Measurements from ENCODE around the gene RFPL3. TPM values are rescaled to one million over a fixed set of nuclear protein-coding genes. Genes with fewer than 3 reads are reported as not detected.

RFPL3 gene
- total and polyA plus RNA-seq, 2 donors (not counting 1 experiment from before 2014, with no cell fraction given), result not detected

- Histone ChIP-seq H2AFZ (ENCODE audit: low read length) (no peak overlapping the region), H3K4me3 (replicated peaks in 1 of 4; ENCODE audit: control extremely low read depth in 1 of 4, insufficient read depth in 1 of 4, low read depth in 3 of 4, low read length in 4 of 4) (no peak overlapping the region), H3K27ac (ENCODE audit: insufficient read depth, low read length) (no peak overlapping the region), H3K4me2 (ENCODE audit: extremely low read depth, insufficient read depth, low read length) (no peak overlapping the region), H3K9ac (ENCODE audit: insufficient read depth, low read length) (no peak overlapping the region), H3K36me3 (ENCODE audit: control insufficient read depth, insufficient read depth, low read length) (no peaks in the 10 kb centered on the region), H3K27me3 (ENCODE audit: control insufficient read depth, insufficient read depth, low read length) (no peaks in the 10 kb centered on the region), H3K9me3 (ENCODE audit: control insufficient read depth, insufficient read depth, low read depth, low read length) (no peaks in the 10 kb centered on the region), H4K20me1 (ENCODE audit: control insufficient read depth, extremely low read depth, insufficient read depth, low read length) (no peaks in the 10 kb centered on the region), H3K79me2 (ENCODE audit: control insufficient read depth, insufficient read depth, low read length) (no peaks in the 10 kb centered on the region), H3K4me1 (ENCODE audit: control insufficient read depth, extremely low read depth, insufficient read depth, low read length) (no peaks in the 10 kb centered on the region)
- no peak for TF ChIP-seq EZH2 (IDR thresholded peaks at IDR 0.05; ENCODE audit: low read length, missing control alignments)
- TF ChIP-seq, protein P1, sequence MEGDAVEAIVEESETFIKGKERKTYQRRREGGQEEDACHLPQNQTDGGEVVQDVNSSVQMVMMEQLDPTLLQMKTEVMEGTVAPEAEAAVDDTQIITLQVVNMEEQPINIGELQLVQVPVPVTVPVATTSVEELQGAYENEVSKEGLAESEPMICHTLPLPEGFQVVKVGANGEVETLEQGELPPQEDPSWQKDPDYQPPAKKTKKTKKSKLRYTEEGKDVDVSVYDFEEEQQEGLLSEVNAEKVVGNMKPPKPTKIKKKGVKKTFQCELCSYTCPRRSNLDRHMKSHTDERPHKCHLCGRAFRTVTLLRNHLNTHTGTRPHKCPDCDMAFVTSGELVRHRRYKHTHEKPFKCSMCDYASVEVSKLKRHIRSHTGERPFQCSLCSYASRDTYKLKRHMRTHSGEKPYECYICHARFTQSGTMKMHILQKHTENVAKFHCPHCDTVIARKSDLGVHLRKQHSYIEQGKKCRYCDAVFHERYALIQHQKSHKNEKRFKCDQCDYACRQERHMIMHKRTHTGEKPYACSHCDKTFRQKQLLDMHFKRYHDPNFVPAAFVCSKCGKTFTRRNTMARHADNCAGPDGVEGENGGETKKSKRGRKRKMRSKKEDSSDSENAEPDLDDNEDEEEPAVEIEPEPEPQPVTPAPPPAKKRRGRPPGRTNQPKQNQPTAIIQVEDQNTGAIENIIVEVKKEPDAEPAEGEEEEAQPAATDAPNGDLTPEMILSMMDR (conservative IDR thresholded peaks at IDR 0.05 in 1 of 2, IDR thresholded peaks at IDR 0.05 in 1 of 2; ENCODE audit: low read depth in 1 of 2, low read length in 2 of 2), result no peak
- DNase-seq (ENCODE audit: low read depth in 2 of 2), result no peak
These were observed 34.0 kb upstream of the RFPL3 start for GRCh38 chr22:32323513-32324164.

- H3K36me3 ChIP-seq (ENCODE audit: control insufficient read depth, insufficient read depth, low read length), result no peaks in the 10 kb centered on the region
- no peaks in the 10 kb centered on the region for H3K9me3 ChIP-seq (ENCODE audit: control insufficient read depth, insufficient read depth, low read depth, low read length)
- DNase-seq (ENCODE audit: low read depth in 2 of 2), result no peak
- no peak overlapping the region for H3K4me2 ChIP-seq (ENCODE audit: extremely low read depth, insufficient read depth, low read length)
- H3K4me1 ChIP-seq (ENCODE audit: control insufficient read depth, extremely low read depth, insufficient read depth, low read length), result no peaks in the 10 kb centered on the region
- no peak overlapping the region for H3K27ac ChIP-seq (ENCODE audit: insufficient read depth, low read length)
- H2AFZ ChIP-seq (ENCODE audit: low read length), result no peak overlapping the region
- TF ChIP-seq, protein P1 (conservative IDR thresholded peaks at IDR 0.05 in 1 of 2, IDR thresholded peaks at IDR 0.05 in 1 of 2; ENCODE audit: low read depth in 1 of 2, low read length in 2 of 2), result no peak
- TF ChIP-seq EZH2 (IDR thresholded peaks at IDR 0.05; ENCODE audit: low read length, missing control alignments), result no peak
- H3K4me3 ChIP-seq (replicated peaks in 1 of 4; ENCODE audit: control extremely low read depth in 1 of 4, insufficient read depth in 1 of 4, low read depth in 3 of 4, low read length in 4 of 4), result no peak overlapping the region
- no peaks in the 10 kb centered on the region for H3K79me2 ChIP-seq (ENCODE audit: control insufficient read depth, insufficient read depth, low read length)
- H3K9ac ChIP-seq (ENCODE audit: insufficient read depth, low read length), result no peak overlapping the region
- H3K27me3 ChIP-seq (ENCODE audit: control insufficient read depth, insufficient read depth, low read length), result no peaks in the 10 kb centered on the region
- H4K20me1 ChIP-seq (ENCODE audit: control insufficient read depth, extremely low read depth, insufficient read depth, low read length), result no peaks in the 10 kb centered on the region
These were observed 32.9 kb upstream of the RFPL3 start for GRCh38 chr22:32324505-32325415.

DNA sequence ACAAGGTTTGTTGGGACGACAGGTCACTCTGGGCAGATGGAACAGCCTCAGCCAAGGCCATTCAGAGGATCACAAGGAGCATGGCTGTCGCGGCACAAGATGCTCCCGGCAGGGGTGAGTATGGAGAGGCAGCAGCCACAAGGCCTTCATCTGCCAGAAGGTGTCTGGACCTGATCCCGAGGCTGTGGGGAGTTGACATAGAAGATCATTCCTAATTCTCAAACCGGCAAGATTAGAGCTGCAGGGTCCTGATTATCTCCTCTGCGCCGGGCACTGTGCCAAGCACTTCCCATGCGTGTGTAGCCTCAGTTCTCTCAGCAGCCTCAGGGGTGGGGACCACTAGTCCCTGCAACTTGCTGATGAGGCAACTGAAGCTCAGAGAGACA lies 32.3 kb upstream of the RFPL3 start:
- H3K27me3 ChIP-seq (ENCODE audit: control insufficient read depth, insufficient read depth, low read length), result no peaks in the 10 kb centered on the region
- no peak overlapping the region for H3K4me3 ChIP-seq (replicated peaks in 1 of 4; ENCODE audit: control extremely low read depth in 1 of 4, insufficient read depth in 1 of 4, low read depth in 3 of 4, low read length in 4 of 4)
- TF ChIP-seq, protein P1 (conservative IDR thresholded peaks at IDR 0.05 in 1 of 2, IDR thresholded peaks at IDR 0.05 in 1 of 2; ENCODE audit: low read depth in 1 of 2, low read length in 2 of 2), result no peak
- TF ChIP-seq EZH2 (IDR thresholded peaks at IDR 0.05; ENCODE audit: low read length, missing control alignments), result no peak
- no peaks in the 10 kb centered on the region for H3K36me3 ChIP-seq (ENCODE audit: control insufficient read depth, insufficient read depth, low read length)
- no peak overlapping the region for H2AFZ ChIP-seq (ENCODE audit: low read length)
- H3K4me2 ChIP-seq (ENCODE audit: extremely low read depth, insufficient read depth, low read length), result no peak overlapping the region
- no peak overlapping the region for H3K9ac ChIP-seq (ENCODE audit: insufficient read depth, low read length)
- no peaks in the 10 kb centered on the region for H4K20me1 ChIP-seq (ENCODE audit: control insufficient read depth, extremely low read depth, insufficient read depth, low read length)
- no peak overlapping the region for H3K27ac ChIP-seq (ENCODE audit: insufficient read depth, low read length)
- no peak for DNase-seq (ENCODE audit: low read depth in 2 of 2)
- no peaks in the 10 kb centered on the region for H3K79me2 ChIP-seq (ENCODE audit: control insufficient read depth, insufficient read depth, low read length)
- H3K4me1 ChIP-seq (ENCODE audit: control insufficient read depth, extremely low read depth, insufficient read depth, low read length), result no peaks in the 10 kb centered on the region
- H3K9me3 ChIP-seq (ENCODE audit: control insufficient read depth, insufficient read depth, low read depth, low read length), result no peaks in the 10 kb centered on the region

Data from fibroblast of lung (primary cell).